ENCODE measurements around the gene PCGF3.
"Not testable (repeated sequence)": the region's sequence is repeated elsewhere in the genome, so short reads cannot be mapped to it uniquely, and the experiment has no call there.

PCGF3 gene

DNA sequence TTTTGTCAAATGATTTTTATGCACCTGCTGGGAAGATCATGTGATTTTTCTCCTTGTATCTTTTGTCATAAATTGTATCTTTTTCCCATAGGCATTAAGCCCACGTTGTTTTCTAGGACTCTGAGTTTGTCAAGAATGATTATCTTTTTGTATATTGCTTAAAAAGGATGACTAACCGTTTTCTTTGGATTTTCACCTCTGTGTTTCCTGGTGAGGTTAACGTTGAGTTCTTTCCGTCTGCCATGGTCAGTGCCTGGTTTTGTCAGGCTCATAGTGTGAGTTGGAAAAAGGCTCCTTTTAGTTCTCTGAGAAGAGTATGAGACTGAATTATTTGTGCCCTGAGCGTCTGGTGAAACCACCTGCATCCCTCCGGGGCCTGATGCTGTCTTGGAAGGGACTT lies 21.9 kb downstream of the PCGF3 start:
- DNase-seq, result no peak
- peaks cover 54% of the 10 kb centered on the region for H3K36me3 Mint-ChIP-seq (ENCODE audit: low read depth)
- H3K4me1 Mint-ChIP-seq, result peaks cover 24% of the 10 kb centered on the region
- peak overlapping the region; percentile 84 for H3K27ac Mint-ChIP-seq
- no peaks in the 10 kb centered on the region for H3K27me3 Mint-ChIP-seq (ENCODE audit: low read depth, poor library complexity)
- TF ChIP-seq, protein P1, sequence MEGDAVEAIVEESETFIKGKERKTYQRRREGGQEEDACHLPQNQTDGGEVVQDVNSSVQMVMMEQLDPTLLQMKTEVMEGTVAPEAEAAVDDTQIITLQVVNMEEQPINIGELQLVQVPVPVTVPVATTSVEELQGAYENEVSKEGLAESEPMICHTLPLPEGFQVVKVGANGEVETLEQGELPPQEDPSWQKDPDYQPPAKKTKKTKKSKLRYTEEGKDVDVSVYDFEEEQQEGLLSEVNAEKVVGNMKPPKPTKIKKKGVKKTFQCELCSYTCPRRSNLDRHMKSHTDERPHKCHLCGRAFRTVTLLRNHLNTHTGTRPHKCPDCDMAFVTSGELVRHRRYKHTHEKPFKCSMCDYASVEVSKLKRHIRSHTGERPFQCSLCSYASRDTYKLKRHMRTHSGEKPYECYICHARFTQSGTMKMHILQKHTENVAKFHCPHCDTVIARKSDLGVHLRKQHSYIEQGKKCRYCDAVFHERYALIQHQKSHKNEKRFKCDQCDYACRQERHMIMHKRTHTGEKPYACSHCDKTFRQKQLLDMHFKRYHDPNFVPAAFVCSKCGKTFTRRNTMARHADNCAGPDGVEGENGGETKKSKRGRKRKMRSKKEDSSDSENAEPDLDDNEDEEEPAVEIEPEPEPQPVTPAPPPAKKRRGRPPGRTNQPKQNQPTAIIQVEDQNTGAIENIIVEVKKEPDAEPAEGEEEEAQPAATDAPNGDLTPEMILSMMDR (IDR thresholded peaks at IDR 0.05), result no peak
- no peaks in the 10 kb centered on the region for H3K9me3 Mint-ChIP-seq
- H3K4me3 Mint-ChIP-seq, result no peak overlapping the region

DNA sequence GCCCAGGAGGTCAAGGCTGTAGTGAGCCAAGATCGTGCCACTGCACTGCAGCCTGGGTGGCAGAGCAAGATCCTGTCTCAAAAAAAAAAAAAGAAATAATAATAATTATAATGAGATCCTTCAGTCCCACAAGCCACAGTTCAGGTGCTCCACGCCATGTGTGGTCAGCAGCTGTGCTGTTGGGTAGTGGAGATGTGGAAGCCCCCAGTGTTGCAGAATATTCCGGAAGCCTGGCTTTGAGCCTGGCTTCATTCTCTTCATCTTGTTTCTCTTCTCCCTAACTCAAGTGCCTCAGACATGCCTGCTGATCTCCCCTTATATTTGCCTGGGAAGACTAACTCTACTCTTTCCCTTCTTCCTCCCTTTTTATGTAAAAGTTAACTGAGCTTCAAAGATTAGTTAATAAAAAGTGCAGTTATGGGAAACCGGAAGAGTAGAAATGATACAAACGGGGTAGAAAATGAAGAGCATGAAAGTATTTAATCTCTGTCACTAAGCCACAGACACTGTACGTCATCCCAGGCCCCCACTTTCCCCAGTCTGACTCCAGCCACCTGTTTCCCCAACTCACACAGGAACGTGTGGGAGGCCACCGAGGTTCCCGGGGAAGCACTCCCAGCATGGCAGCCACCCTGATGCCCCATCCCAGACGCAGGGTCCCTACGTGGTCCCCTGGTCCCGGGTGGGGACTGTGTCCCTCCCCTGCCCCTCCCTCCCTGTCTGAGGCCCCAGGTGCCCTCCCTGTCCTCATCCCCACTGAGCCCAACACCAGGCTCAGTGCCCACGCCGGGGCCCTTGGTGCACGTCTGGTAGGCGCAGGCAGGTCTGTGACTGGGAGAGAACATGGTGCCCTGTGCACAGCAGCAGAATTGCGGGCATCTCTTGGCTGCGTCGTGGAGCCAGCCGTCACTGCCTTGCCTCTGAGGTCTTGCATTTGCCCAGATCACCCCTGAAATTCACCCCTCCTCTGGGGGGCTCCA lies 24.0 kb downstream of the PCGF3 start:
- H3K36me3 Mint-ChIP-seq (ENCODE audit: low read depth), result peaks cover 55% of the 10 kb centered on the region
- H3K9me3 Mint-ChIP-seq, result no peaks in the 10 kb centered on the region
- H3K27ac Mint-ChIP-seq, result peak overlapping the region; percentile 18
- TF ChIP-seq, protein P1 (IDR thresholded peaks at IDR 0.05), result no peak
- H3K4me1 Mint-ChIP-seq, result peaks cover 24% of the 10 kb centered on the region
- no peak overlapping the region for H3K4me3 Mint-ChIP-seq
- no peak for DNase-seq
- H3K27me3 Mint-ChIP-seq (ENCODE audit: low read depth, poor library complexity), result no peaks in the 10 kb centered on the region

DNA sequence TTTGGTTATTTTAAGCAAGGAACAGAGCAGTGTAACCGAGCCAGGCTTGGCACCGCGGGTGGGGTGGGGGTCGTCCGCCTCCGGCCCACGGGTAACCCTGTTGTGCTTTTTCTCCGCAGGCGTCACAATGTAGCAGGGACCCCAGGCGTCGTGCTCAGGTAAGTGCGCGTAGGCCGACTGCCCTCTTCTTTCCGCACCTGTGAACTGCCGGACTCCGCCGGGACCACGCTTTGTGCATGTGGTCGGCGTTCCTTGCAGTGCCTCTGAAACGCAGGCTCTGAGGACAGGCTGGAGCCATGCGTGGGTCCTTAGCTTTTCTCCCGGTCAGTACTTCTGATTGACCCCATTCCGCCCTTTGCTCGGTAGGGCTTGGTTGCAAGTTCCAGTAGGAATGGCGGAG lies 24.9 kb downstream of the PCGF3 start:
- Mint-ChIP-seq H3K27ac (peak overlapping the region; percentile 59), H3K9me3 (no peaks in the 10 kb centered on the region), H3K4me1 (peaks cover 19% of the 10 kb centered on the region), H3K4me3 (no peak overlapping the region), H3K36me3 (ENCODE audit: low read depth) (peaks cover 59% of the 10 kb centered on the region), H3K27me3 (ENCODE audit: low read depth, poor library complexity) (no peaks in the 10 kb centered on the region)
- TF ChIP-seq, protein P1 (IDR thresholded peaks at IDR 0.05), result no peak
- no peak for DNase-seq

DNA sequence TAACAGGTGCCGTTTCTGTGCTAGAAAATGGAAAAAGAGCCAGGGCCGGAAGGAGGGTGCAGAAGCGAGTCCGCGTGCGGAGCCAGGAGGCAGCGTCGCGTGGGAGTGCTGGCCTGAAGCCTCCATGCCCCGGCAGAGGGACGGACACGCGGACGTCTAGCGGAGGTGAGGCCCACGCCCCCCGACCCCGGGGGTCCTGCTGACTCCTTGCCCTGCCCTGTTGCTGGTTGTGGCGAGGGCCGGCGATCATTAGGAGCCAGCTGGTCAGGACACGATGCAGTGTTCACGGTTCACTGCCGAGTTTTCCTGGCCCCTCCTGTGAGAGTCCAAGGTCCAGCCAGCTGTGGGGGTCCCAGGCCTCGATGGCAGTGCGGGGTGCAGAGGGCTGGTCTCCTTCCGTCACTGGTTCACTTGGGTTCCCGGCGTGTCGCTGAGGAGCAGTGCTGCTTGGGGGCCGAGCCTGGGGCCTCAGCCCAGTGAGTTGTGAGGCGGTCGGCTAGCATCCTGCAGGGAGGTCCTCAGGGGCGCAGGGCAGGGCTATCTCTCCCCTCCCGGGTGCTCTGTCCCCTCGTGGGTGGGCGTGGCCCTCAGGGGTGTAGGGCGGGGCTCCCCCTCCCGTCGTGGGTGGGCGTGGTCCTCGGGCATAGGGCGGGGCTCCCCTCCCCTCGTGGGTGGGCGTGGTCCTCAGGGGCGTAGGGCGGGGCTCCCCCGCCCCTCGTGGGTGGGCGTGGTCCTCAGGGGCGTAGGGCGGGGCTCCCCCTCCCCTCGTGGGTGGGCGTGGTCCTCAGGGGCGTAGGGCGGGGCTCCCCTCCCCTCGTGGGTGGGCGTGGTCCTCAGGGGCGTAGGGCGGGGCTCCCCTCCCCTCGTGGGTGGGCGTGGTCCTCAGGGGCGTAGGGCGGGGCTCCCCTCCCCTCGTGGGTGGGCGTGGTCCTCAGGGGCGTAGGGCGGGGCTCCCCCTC lies 25.6 kb downstream of the PCGF3 start:
- Mint-ChIP-seq H3K4me1 (peaks cover 18% of the 10 kb centered on the region), H3K36me3 (ENCODE audit: low read depth) (peaks cover 61% of the 10 kb centered on the region), H3K27ac (peak overlapping the region; percentile 59)
- H3K27me3 Mint-ChIP-seq (ENCODE audit: low read depth, poor library complexity); DNase-seq; H3K9me3 Mint-ChIP-seq; H3K4me3 Mint-ChIP-seq: not testable (repeated sequence)

DNA sequence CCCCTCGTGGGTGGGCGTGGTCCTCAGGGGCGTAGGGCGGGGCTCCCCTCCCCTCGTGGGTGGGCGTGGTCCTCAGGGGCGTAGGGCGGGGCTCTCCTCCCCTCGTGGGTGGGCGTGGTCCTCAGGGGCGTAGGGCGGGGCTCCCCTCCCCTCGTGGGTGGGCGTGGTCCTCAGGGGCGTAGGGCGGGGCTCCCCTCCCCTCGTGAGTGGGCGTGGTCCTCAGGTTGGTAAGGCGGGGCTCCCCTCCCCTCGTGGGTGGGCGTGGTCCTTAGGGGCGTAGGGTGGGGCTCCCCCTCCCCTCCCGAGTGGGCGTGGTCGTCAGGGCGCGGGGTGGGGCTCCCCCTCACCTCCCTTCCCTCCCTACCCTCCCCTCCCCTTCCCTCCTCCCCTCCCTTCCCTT lies 26.3 kb downstream of the PCGF3 start:
- Mint-ChIP-seq H3K36me3 (ENCODE audit: low read depth) (peaks cover 57% of the 10 kb centered on the region), H3K4me1 (peaks cover 10% of the 10 kb centered on the region)
- H3K27me3 Mint-ChIP-seq (ENCODE audit: low read depth, poor library complexity); H3K4me3 Mint-ChIP-seq; DNase-seq; H3K9me3 Mint-ChIP-seq; H3K27ac Mint-ChIP-seq: not testable (repeated sequence)

DNA sequence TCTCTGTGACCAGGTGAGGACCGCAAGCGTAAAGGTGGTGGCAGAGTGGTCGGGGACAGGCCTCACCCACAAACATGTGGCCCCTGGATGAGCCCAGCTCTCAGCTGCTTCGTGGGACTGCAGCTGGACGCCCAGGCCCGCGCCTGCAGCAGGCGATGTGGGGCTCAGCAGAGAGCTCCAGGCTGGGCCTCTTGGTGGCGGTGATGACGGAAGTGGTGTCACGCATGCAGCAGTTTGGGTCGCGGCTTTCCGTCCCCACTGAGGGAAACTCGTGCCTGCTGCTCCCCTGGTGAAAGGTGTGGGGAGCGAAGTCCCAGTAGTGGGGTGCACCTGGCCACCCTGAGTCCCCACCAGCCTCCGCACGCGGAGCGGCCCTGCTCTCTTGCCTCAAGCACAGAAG lies 26.9 kb downstream of the PCGF3 start:
- no peak for DNase-seq
- H3K27ac Mint-ChIP-seq, result no peak overlapping the region

More for the DNA sequence above, 26.9 kb downstream of the PCGF3 start:
- no peaks in the 10 kb centered on the region for H3K9me3 Mint-ChIP-seq
- no peaks in the 10 kb centered on the region for H3K27me3 Mint-ChIP-seq (ENCODE audit: low read depth, poor library complexity)
- peaks cover 5% of the 10 kb centered on the region for H3K4me1 Mint-ChIP-seq
- H3K36me3 Mint-ChIP-seq (ENCODE audit: low read depth), result peaks cover 59% of the 10 kb centered on the region
- H3K4me3 Mint-ChIP-seq, result no peak overlapping the region
- TF ChIP-seq, protein P1 (IDR thresholded peaks at IDR 0.05), result no peak

All from nephron progenitor cell (in vitro differentiated cells).